NT2/D1 (cell line): Measurements from ENCODE around the gene RPL7A.

Experiments used
- YY1 ChIP-seq: IDR thresholded peaks from 2 replicates; pipeline ENCODE4 v1.6.1; 2011; ENCODE audit not compliant: insufficient read length, insufficient read depth
- ZNF274 ChIP-seq: IDR thresholded peaks from 2 replicates; pipeline ENCODE4 v1.6.1; 2011; ENCODE audit warnings: mild to moderate bottlenecking, low read depth, low read length

DNA sequence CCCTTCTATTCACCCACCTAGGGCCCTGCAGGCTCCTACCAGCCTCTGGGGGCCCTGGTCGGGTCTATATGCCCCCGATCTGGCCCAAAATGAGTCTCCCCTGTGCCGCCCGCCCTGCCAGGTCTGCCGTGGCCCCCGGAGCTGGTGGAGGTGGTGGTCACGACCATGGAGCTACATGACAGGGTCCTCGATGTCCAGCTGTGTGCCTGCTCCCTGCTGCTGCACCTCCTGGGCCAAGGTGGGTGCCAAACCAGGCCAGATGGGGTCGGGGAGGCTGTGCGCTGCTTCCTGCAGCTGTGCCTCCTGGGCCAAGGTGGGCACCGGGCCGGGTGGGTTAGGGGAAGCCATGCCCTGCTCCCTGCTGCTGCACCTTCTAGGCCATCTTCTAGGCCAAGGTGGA, 52.3 kb downstream of the RPL7A start:
- no peak for TF ChIP-seq YY1
- no peak for TF ChIP-seq ZNF274
